Measurements from ENCODE around the gene TMEM108. TPM values are rescaled to one million over a fixed set of nuclear protein-coding genes. Genes with fewer than 3 reads are reported as not detected.

The TMEM108 gene
- polyA plus RNA-seq, 1 of the 3 experiments (the other 2 are of a cell fraction): 8.6 TPM

DNA sequence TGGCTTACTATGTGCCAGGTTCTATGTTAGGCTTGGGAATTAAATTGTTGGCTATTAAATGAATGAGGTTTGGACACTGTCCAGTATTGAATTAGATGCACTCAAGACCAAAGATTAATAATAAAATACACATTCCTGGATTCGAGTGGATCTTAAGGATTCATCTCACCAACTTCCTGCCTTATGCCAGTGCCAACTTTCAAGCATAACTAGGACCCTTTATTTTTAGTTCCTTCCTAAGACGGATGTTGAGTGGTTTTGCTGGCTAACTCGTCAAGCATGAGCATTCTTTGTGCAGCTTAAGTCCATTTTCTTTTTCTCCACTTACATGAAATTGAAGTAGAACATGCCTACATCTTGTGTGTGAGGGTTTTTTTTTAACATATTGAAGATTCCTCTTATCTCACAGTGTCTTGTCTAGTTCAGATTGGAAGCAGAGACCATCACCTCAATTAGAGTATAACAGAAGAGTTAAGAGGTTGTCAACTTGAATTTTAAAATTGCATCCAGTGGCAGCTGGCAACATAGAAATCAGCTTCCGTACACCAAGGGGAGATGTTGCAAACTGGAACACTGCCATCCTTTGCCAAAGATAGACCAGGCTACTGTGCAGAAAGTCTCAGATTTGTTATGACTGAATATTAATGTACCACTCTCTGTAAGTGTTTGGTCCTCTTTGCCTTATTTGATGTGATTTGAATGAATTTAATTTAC, 255.4 kb downstream of the TMEM108 start:
- WGBS (ENCODE audit: low lambda C conversion rate): 2% methylated on average over 4 of the region's 4 CpGs
- Histone ChIP-seq H2AFZ (ENCODE audit: low read depth) (peak overlapping the region; percentile 4; the same call in 1 of the 2 replicates), H3K36me3 (replicated peaks in 1 of 2; ENCODE audit: control insufficient read depth in 1 of 2, insufficient read depth in 2 of 2, low read length in 1 of 2) (no peaks in the 10 kb centered on the region), H3K27ac (ENCODE audit: low read depth in 2 of 2, low read length in 1 of 2) (peak overlapping the region; percentile 87 to 94), H3K9ac (peak overlapping the region; percentile 49; the same call in 1 of the 2 replicates), H3K4me3 (ENCODE audit: low read depth in 2 of 2, low read length in 1 of 2) (no peak overlapping the region; a peak in 1 of 4 replicates), H3K79me2 (ENCODE audit: insufficient read depth) (no peaks in the 10 kb centered on the region), H3K27me3 (ENCODE audit: insufficient read depth) (no peaks in the 10 kb centered on the region), H3F3A (replicated peaks; ENCODE audit: insufficient read depth) (peaks cover 24% of the 10 kb centered on the region), H3K4me1 (ENCODE audit: control insufficient read depth in 1 of 2, insufficient read depth in 2 of 2, low read depth in 1 of 2, low read length in 1 of 2) (peaks cover 43 to 58% of the 10 kb centered on the region in 2 experiments), H3K9me2 (no peaks in the 10 kb centered on the region), H3K4me2 (peak overlapping the region; percentile 63), H3K9me3 (no peaks in the 10 kb centered on the region), H4K20me1 (ENCODE audit: insufficient read depth) (no peaks in the 10 kb centered on the region)
- ChIA-PET CTCF (interaction anchor here (0.9 to 1.6 kb wide), 2 partner anchors 14 to 252 kb away, joined by 3 to 9 read pairs; no protein-coding TSS in a partner anchor), POLR2A (no interaction called here)
- DNase-seq: peak; percentile 31
- TF ChIP-seq, protein P1, sequence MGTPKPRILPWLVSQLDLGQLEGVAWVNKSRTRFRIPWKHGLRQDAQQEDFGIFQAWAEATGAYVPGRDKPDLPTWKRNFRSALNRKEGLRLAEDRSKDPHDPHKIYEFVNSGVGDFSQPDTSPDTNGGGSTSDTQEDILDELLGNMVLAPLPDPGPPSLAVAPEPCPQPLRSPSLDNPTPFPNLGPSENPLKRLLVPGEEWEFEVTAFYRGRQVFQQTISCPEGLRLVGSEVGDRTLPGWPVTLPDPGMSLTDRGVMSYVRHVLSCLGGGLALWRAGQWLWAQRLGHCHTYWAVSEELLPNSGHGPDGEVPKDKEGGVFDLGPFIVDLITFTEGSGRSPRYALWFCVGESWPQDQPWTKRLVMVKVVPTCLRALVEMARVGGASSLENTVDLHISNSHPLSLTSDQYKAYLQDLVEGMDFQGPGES (IDR thresholded peaks at IDR 0.05; ENCODE audit: low read depth, low read length): no peak
- TF ChIP-seq TCF12 (IDR thresholded peaks at IDR 0.05) (peak; percentile 74), CHD2 (IDR thresholded peaks at IDR 0.05; ENCODE audit: low read length, partially characterized antibody) (no peak), POLR2AphosphoS5 (IDR thresholded peaks at IDR 0.05; ENCODE audit: low read depth, low read length) (no peak), EP300 (IDR thresholded peaks at IDR 0.05; ENCODE audit: borderline replicate concordance in 1 of 2, low read depth in 1 of 2, low read length in 1 of 2) (peak; percentile 62 to 67; a peak in 3 of 4 replicates), MXI1 (IDR thresholded peaks at IDR 0.05; ENCODE audit: low read depth, low read length) (no peak; the same call in 1 of the 2 replicates), RXRA (IDR thresholded peaks at IDR 0.05; ENCODE audit: borderline replicate concordance, low read depth) (no peak), NFIC (IDR thresholded peaks at IDR 0.05; ENCODE audit: borderline replicate concordance) (peak; percentile 89), SMC3 (IDR thresholded peaks at IDR 0.05; ENCODE audit: low read depth, low read length) (no peak; the same call in 1 of the 2 replicates), RFX5 (IDR thresholded peaks at IDR 0.05; ENCODE audit: low read length) (no peak), FOXM1 (IDR thresholded peaks at IDR 0.05; ENCODE audit: low read depth) (no peak), RAD21 (IDR thresholded peaks at IDR 0.05; ENCODE audit: low read length) (no peak), FOXJ3 (CRISPR knock-in tag; IDR thresholded peaks at IDR 0.05) (no peak), MEF2A (IDR thresholded peaks at IDR 0.05; ENCODE audit: borderline replicate concordance, low read depth) (peak; percentile 66), FOSL2 (IDR thresholded peaks at IDR 0.05; ENCODE audit: borderline replicate concordance, low read depth) (peak; percentile 28; the same call in 1 of the 2 replicates)
- TF ChIP-seq, protein P2, sequence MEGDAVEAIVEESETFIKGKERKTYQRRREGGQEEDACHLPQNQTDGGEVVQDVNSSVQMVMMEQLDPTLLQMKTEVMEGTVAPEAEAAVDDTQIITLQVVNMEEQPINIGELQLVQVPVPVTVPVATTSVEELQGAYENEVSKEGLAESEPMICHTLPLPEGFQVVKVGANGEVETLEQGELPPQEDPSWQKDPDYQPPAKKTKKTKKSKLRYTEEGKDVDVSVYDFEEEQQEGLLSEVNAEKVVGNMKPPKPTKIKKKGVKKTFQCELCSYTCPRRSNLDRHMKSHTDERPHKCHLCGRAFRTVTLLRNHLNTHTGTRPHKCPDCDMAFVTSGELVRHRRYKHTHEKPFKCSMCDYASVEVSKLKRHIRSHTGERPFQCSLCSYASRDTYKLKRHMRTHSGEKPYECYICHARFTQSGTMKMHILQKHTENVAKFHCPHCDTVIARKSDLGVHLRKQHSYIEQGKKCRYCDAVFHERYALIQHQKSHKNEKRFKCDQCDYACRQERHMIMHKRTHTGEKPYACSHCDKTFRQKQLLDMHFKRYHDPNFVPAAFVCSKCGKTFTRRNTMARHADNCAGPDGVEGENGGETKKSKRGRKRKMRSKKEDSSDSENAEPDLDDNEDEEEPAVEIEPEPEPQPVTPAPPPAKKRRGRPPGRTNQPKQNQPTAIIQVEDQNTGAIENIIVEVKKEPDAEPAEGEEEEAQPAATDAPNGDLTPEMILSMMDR (IDR thresholded peaks at IDR 0.05): no peak
- TF ChIP-seq, protein P3, sequence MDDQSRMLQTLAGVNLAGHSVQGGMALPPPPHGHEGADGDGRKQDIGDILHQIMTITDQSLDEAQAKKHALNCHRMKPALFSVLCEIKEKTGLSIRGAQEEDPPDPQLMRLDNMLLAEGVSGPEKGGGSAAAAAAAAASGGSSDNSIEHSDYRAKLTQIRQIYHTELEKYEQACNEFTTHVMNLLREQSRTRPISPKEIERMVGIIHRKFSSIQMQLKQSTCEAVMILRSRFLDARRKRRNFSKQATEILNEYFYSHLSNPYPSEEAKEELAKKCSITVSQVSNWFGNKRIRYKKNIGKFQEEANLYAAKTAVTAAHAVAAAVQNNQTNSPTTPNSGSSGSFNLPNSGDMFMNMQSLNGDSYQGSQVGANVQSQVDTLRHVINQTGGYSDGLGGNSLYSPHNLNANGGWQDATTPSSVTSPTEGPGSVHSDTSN (IDR thresholded peaks at IDR 0.05): peak; percentile 61
- TF ChIP-seq, protein P4, sequence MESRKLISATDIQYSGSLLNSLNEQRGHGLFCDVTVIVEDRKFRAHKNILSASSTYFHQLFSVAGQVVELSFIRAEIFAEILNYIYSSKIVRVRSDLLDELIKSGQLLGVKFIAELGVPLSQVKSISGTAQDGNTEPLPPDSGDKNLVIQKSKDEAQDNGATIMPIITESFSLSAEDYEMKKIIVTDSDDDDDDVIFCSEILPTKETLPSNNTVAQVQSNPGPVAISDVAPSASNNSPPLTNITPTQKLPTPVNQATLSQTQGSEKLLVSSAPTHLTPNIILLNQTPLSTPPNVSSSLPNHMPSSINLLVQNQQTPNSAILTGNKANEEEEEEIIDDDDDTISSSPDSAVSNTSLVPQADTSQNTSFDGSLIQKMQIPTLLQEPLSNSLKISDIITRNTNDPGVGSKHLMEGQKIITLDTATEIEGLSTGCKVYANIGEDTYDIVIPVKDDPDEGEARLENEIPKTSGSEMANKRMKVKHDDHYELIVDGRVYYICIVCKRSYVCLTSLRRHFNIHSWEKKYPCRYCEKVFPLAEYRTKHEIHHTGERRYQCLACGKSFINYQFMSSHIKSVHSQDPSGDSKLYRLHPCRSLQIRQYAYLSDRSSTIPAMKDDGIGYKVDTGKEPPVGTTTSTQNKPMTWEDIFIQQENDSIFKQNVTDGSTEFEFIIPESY (IDR thresholded peaks at IDR 0.05; ENCODE audit: borderline replicate concordance, low read depth): no peak
- TF ChIP-seq, protein P5, sequence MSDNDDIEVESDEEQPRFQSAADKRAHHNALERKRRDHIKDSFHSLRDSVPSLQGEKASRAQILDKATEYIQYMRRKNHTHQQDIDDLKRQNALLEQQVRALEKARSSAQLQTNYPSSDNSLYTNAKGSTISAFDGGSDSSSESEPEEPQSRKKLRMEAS (IDR thresholded peaks at IDR 0.05; ENCODE audit: low read depth): 0 out of 2 replicates have a peak, but pooled peaks have one; percentile 18
- TF ChIP-seq, protein P6, sequence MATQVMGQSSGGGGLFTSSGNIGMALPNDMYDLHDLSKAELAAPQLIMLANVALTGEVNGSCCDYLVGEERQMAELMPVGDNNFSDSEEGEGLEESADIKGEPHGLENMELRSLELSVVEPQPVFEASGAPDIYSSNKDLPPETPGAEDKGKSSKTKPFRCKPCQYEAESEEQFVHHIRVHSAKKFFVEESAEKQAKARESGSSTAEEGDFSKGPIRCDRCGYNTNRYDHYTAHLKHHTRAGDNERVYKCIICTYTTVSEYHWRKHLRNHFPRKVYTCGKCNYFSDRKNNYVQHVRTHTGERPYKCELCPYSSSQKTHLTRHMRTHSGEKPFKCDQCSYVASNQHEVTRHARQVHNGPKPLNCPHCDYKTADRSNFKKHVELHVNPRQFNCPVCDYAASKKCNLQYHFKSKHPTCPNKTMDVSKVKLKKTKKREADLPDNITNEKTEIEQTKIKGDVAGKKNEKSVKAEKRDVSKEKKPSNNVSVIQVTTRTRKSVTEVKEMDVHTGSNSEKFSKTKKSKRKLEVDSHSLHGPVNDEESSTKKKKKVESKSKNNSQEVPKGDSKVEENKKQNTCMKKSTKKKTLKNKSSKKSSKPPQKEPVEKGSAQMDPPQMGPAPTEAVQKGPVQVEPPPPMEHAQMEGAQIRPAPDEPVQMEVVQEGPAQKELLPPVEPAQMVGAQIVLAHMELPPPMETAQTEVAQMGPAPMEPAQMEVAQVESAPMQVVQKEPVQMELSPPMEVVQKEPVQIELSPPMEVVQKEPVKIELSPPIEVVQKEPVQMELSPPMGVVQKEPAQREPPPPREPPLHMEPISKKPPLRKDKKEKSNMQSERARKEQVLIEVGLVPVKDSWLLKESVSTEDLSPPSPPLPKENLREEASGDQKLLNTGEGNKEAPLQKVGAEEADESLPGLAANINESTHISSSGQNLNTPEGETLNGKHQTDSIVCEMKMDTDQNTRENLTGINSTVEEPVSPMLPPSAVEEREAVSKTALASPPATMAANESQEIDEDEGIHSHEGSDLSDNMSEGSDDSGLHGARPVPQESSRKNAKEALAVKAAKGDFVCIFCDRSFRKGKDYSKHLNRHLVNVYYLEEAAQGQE (IDR thresholded peaks at IDR 0.05; ENCODE audit: low read depth, low read length): no peak
- TF ChIP-seq, protein P7, sequence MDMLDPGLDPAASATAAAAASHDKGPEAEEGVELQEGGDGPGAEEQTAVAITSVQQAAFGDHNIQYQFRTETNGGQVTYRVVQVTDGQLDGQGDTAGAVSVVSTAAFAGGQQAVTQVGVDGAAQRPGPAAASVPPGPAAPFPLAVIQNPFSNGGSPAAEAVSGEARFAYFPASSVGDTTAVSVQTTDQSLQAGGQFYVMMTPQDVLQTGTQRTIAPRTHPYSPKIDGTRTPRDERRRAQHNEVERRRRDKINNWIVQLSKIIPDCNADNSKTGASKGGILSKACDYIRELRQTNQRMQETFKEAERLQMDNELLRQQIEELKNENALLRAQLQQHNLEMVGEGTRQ (IDR thresholded peaks at IDR 0.05; ENCODE audit: borderline replicate concordance, low read depth, low read length): no peak

Data from SK-N-SH (cell line).